Left lung (tissue), 10 donors: Measurements from ENCODE around the gene RSPO4. TPM values are rescaled to one million over a fixed set of nuclear protein-coding genes. Genes with fewer than 3 reads are reported as not detected.

ENCODE experiments used
- ATAC-seq: fragments of 200-7000 bp; cut with Tn5 transposase; one replicate; pipeline ENCODE4 v1.9.1; 2020; ENCODE audit warnings: moderate library complexity
- DNase-seq, 4 donors: peaks; one replicate each; pipeline ENCODE4 v3.0.0-alpha.2; 2013 to 2020
- H3K27ac ChIP-seq, 2 donors: fragments of 200-600 bp; sonication (generic) in 1 of 2; one replicate each; pipeline versions ENCODE4 v1.5.0 to v1.8.0; 2020 to 2021
- H3K27me3 ChIP-seq, 2 donors: fragments of 200-600 bp; sonication (generic) in 1 of 2; one replicate each; pipeline versions ENCODE4 v1.5.0 to v1.8.0; 2020 to 2021
- H3K36me3 ChIP-seq, 2 donors: fragments of 200-600 bp; sonication (generic) in 1 of 2; one replicate each; pipeline versions ENCODE4 v1.5.0 to v1.8.0; 2020 to 2021
- H3K4me1 ChIP-seq, 2 donors: fragments of 200-600 bp; one replicate each; pipeline ENCODE4 v1.8.0; 2021
- H3K4me3 ChIP-seq, 2 donors: fragments of 200-600 bp; sonication (generic) in 1 of 2; one replicate each; pipeline versions ENCODE4 v1.5.0 to v1.8.0; 2020 to 2021; ENCODE audit warnings: mild to moderate bottlenecking in 1 of 2
- H3K9me3 ChIP-seq, 2 donors: fragments of 200-600 bp; sonication (generic) in 1 of 2; one replicate each; pipeline versions ENCODE4 v1.5.0 to v1.8.0; 2020 to 2021
- CTCF ChIP-seq, 2 donors: fragments of 200-600 bp; sonication (generic) in 1 of 2; IDR thresholded peaks; one replicate each; pipeline versions ENCODE4 v1.5.0 to v1.8.0; 2021; ENCODE audit warnings: antibody characterized with exemption in 2 of 2
- intact Hi-C, 2 donors: fragments of 100-400 bp; cut with DNase I; formaldehyde crosslinking; loops; one replicate each; pipeline versions ENCODE4 v1.11.2 to v1.14.2; 2022
- polyA plus RNA-seq, 6 donors: library from polyadenylated mRNA; unstranded; fragments of 120-200 nt; gene quantifications; one replicate each; pipeline ENCODE4 v1.2.1, GENCODE V29; 2013; ENCODE audit not compliant: insufficient read length in 6 of 6
- total RNA-seq, 2 donors: library from RNA; stranded (reverse); fragmentation: NEBNext Ultra II Directional; extraction: Animal tissue kit (Norgen Biotek cat#: 25700); gene quantifications; one replicate each; pipeline ENCODE4 v1.2.1, GENCODE V29; 2021
- donor health status: DM: no; HTN: yes; CAD: no.
- donor health status: DM: no; HTN: no; CAD: no.

RSPO4 gene
- total and polyA plus RNA-seq, 8 donors, result 2.2 to 6.1 (median 3.4) TPM

GRCh38 chr20:945841-946240 is 56.3 kb downstream of the RSPO4 start:
- no peak for TF ChIP-seq CTCF (IDR thresholded peaks at IDR 0.05)
- intact Hi-C loops, result no loop called here

GRCh38 chr20:944774-945410 is 57.2 kb downstream of the RSPO4 start:
- Histone ChIP-seq H3K9me3 (no peaks in the 10 kb centered on the region), H3K4me1 (no peaks in the 10 kb centered on the region), H3K27me3 (peaks cover 0 to 47% of the 10 kb centered on the region in 2 donors), H3K36me3 (no peaks in the 10 kb centered on the region), H3K27ac (no peak overlapping the region), H3K4me3 (no peak overlapping the region)
- intact Hi-C loops, result no loop called here
- no peak for TF ChIP-seq CTCF (IDR thresholded peaks at IDR 0.05)
- ATAC-seq (no peak), DNase-seq (no peak)

More at GRCh38 chr20:945841-946240, 56.3 kb downstream of the RSPO4 start:
- no peak for DNase-seq
- H3K9me3 ChIP-seq, result no peaks in the 10 kb centered on the region
- no peak overlapping the region for H3K4me3 ChIP-seq
- no peaks in the 10 kb centered on the region for H3K4me1 ChIP-seq
- no peak overlapping the region for H3K27ac ChIP-seq
- no peaks in the 10 kb centered on the region for H3K36me3 ChIP-seq
- H3K27me3 ChIP-seq, result peaks cover 0 to 47% of the 10 kb centered on the region in 2 donors
- ATAC-seq, result no peak

GRCh38 chr20:944148-944547 is 58.0 kb downstream of the RSPO4 start:
- Histone ChIP-seq H3K36me3 (no peaks in the 10 kb centered on the region), H3K9me3 (no peaks in the 10 kb centered on the region), H3K4me3 (no peak overlapping the region), H3K4me1 (no peaks in the 10 kb centered on the region), H3K27ac (no peak overlapping the region), H3K27me3 (peaks cover 0 to 45% of the 10 kb centered on the region in 2 donors)
- intact Hi-C loops, result no loop called here
- TF ChIP-seq CTCF (IDR thresholded peaks at IDR 0.05), result no peak
- no peak for ATAC-seq
- DNase-seq, result no peak

- no peaks in the 10 kb centered on the region for H3K9me3 ChIP-seq
- H3K4me3 ChIP-seq, result no peak overlapping the region
- peaks cover 0 to 40% of the 10 kb centered on the region in 2 donors for H3K27me3 ChIP-seq
- ATAC-seq (no peak), DNase-seq (no peak)
- TF ChIP-seq CTCF (IDR thresholded peaks at IDR 0.05), result no peak
- intact Hi-C loops, result no loop called here
- H3K4me1 ChIP-seq, result no peaks in the 10 kb centered on the region
- H3K27ac ChIP-seq, result no peak overlapping the region
- H3K36me3 ChIP-seq, result no peaks in the 10 kb centered on the region
These were observed 59.5 kb downstream of the RSPO4 start for GRCh38 chr20:942611-943010.

GRCh38 chr20:940926-941325 is 61.2 kb downstream of the RSPO4 start:
- Histone ChIP-seq H3K4me3 (no peak overlapping the region), H3K27ac (no peak overlapping the region), H3K4me1 (no peaks in the 10 kb centered on the region), H3K9me3 (no peaks in the 10 kb centered on the region), H3K27me3 (peaks cover 0 to 29% of the 10 kb centered on the region in 2 donors), H3K36me3 (no peaks in the 10 kb centered on the region)
- no peak for TF ChIP-seq CTCF (IDR thresholded peaks at IDR 0.05)
- intact Hi-C loops, result no loop called here
- no peak for ATAC-seq
- no peak for DNase-seq
